LNCAP (cell line): ENCODE results near the gene TCFL5.

Experiments
- TF ChIP-seq, protein P1 (sequence below): fragments of 450-650 bp; IDR thresholded peaks from 2 replicates; pipeline ENCODE4 v1.5.1; 2017; ENCODE audit warnings: mild to moderate bottlenecking

The TCFL5 gene

DNA sequence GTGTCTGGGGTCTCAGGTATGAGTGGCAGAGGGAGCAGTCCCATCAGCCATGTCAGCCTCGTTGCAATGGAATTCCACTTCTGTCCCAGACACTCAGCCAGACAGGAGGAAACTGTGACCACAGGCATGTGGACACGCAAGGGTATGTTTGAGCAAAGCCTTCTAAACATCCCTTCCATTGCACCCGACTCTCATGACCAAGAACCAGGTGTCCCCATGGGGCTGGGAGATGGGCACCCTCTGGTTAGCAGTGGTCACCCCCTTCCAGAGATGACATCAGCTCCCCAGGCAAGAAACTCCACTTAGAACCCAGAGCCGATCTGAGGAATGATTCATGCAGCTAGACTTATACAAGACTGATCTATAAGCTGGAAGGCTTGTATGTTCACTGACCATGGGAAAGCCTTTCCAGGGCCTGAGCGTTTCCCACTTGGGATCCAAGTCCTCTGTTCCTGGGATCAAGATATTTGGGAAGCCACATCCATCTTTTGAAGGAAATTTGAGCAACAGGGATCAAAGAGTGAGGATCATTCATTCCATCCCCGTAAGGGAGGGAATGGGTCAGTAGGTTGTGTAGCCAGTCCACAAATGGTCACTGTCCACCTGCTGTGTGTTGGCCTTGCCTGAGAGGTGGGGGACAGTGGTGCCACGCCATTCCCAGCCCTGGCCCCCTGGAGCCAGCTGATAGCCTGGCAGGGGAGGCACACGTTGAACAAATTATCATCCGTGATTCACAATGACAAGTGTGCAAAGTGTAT is 69.3 kb downstream of the TCFL5 start:
- TF ChIP-seq, protein P1, sequence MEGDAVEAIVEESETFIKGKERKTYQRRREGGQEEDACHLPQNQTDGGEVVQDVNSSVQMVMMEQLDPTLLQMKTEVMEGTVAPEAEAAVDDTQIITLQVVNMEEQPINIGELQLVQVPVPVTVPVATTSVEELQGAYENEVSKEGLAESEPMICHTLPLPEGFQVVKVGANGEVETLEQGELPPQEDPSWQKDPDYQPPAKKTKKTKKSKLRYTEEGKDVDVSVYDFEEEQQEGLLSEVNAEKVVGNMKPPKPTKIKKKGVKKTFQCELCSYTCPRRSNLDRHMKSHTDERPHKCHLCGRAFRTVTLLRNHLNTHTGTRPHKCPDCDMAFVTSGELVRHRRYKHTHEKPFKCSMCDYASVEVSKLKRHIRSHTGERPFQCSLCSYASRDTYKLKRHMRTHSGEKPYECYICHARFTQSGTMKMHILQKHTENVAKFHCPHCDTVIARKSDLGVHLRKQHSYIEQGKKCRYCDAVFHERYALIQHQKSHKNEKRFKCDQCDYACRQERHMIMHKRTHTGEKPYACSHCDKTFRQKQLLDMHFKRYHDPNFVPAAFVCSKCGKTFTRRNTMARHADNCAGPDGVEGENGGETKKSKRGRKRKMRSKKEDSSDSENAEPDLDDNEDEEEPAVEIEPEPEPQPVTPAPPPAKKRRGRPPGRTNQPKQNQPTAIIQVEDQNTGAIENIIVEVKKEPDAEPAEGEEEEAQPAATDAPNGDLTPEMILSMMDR = no peak

DNA sequence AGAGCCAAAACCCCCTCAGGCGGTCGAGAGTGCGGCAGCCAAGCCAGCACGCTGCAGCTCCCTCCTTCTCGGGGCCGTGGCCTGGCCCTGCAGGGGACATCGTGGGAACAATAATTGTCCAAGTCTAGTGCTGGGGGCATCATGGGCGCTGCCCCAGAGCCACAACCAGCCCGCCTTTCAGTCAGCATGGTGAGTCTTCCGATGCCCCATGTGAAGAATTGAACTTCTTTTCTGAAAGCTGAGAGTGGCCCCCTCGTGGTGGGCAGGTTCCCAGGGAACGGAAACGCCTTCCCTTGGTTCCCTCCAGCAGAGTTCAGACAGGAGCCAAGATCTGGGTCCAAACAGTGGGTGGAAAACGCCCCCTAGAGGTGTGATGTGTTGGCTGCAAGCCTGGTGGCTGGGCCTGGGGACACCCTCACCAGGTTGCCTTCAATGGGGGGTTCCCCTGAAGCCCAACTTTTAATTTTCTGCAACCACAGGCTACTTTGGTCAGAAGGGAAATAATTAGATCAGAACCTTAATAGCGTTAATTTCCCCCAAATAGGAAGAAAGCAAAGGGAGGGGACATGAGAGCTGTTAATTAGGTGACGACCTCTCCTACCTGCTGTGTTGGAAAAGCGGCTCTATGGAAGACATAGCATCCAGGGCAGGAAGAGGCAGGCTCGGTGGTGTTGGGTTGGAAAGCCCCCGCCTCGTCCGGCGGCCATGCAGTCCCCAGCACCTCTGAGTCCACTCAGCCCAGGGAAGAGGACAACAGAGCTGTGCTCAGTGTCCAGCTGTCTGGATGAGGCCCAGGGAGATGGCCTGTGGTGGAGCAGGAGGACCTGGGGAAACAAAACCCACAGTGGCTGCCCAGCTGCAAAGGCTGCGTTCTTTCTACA is 70.1 kb downstream of the TCFL5 start:
- TF ChIP-seq, protein P1 = peak; percentile 98
